HT1080 (cell line): ENCODE measurements around the gene CLDN15. TPM values are rescaled to one million over a fixed set of nuclear protein-coding genes. Genes with fewer than 3 reads are reported as not detected.
A peak's percentile ranks its signal among the peaks of the same experiment; 100 is the strongest.

Experiments used
- DNase-seq: peaks from one replicate; pipeline ENCODE4 v3.0.0-alpha.2; 2015; ENCODE audit warnings: low read depth
- total RNA-seq: library from RNA; depleted of rRNA; stranded (reverse); fragments of >200 nt; shearing (Covaris generic); gene quantifications from 2 replicates; pipeline ENCODE4 v1.2.3, GENCODE V29; 2014

Gene CLDN15
- total RNA-seq, 1 experiment from 2014 or later, result 10.6 TPM

- DNase-seq, result peak; percentile 89
These were observed 7.0 kb upstream of the CLDN15 start, which contains the start of gene FIS1 for GRCh38 chr7:101244375-101245146. FIS1 (minus strand) TSS chr7:101245081; CDS start chr7:101245004, 77 bp downstream.

- no peak for DNase-seq
These were observed 6.2 kb upstream of the CLDN15 start for GRCh38 chr7:101243646-101244374.

- no peak for DNase-seq
These were observed 4.1 kb upstream of the CLDN15 start for GRCh38 chr7:101241443-101242349.

GRCh38 chr7:101241015-101241363 lies 3.4 kb upstream of the CLDN15 start:
- DNase-seq, result no peak

GRCh38 chr7:101240226-101241014 lies 2.8 kb upstream of the CLDN15 start:
- no peak for DNase-seq

GRCh38 chr7:101239951-101240220 lies 2.3 kb upstream of the CLDN15 start:
- DNase-seq, result no peak

GRCh38 chr7:101239191-101239950 lies 1.8 kb upstream of the CLDN15 start:
- DNase-seq, result no peak

GRCh38 chr7:101238226-101239182 lies 902 bp upstream of the CLDN15 start:
- no peak for DNase-seq

- no peak for DNase-seq
These were observed 1.2 kb downstream of the CLDN15 start for GRCh38 chr7:101236292-101236835.

- no peak for DNase-seq
These were observed 2.1 kb downstream of the CLDN15 start for GRCh38 chr7:101235522-101235921.

- no peak for DNase-seq
These were observed 2.6 kb downstream of the CLDN15 start for GRCh38 chr7:101235050-101235449.

GRCh38 chr7:101234636-101235035 lies 3.0 kb downstream of the CLDN15 start:
- DNase-seq, result no peak

- DNase-seq, result no peak
These were observed 3.6 kb downstream of the CLDN15 start for GRCh38 chr7:101233907-101234547.

- DNase-seq, result no peak
These were observed 5.3 kb downstream of the CLDN15 start for GRCh38 chr7:101232141-101232850.

GRCh38 chr7:101231644-101232043 lies 6.0 kb downstream of the CLDN15 start:
- no peak for DNase-seq

GRCh38 chr7:101226721-101227120 lies 10.9 kb downstream of the CLDN15 start:
- DNase-seq, result no peak

- no peak for DNase-seq
These were observed 12.0 kb downstream of the CLDN15 start for GRCh38 chr7:101225650-101226049.

- no peak for DNase-seq
These were observed 14.1 kb downstream of the CLDN15 start for GRCh38 chr7:101223528-101223927.
